Measurements from ENCODE around the gene BRD9. TPM values are rescaled to one million over a fixed set of nuclear protein-coding genes. Genes with fewer than 3 reads are reported as not detected.
"Not testable (repeated sequence)": the region's sequence is repeated elsewhere in the genome, so short reads cannot be mapped to it uniquely, and the experiment has no call there.

The BRD9 gene
- total RNA-seq, 2 donors from 2014 or later = 26.8 to 39.3 TPM

- intact Hi-C loops (cut with DNase I) = no loop called here
- no peak for ATAC-seq
- no peak for DNase-seq
Observed at GRCh38 chr5:852431-853401, 39.9 kb downstream of the BRD9 start.

DNA sequence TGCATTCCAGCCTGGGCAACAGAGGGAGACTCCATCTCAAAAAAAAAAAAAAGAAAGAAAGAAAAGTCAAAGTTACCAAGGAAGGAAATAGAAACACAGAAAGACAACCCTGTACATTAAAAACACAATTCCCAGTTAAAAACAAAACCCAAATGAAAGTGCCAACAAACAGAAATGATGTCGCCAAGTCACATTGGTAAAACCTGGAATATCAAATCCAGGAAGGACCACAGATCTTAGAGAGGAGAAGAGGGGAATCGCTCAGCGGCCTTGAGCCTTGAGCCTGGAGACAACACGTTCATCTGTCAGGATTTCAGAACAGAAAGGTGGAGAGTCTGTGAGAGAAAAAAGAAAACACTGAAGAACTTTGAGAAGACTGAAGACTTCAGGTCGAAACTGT, 40.6 kb downstream of the BRD9 start:
- no peak for ATAC-seq
- no peak for DNase-seq
- intact Hi-C loops (cut with DNase I) = no loop called here

DNA sequence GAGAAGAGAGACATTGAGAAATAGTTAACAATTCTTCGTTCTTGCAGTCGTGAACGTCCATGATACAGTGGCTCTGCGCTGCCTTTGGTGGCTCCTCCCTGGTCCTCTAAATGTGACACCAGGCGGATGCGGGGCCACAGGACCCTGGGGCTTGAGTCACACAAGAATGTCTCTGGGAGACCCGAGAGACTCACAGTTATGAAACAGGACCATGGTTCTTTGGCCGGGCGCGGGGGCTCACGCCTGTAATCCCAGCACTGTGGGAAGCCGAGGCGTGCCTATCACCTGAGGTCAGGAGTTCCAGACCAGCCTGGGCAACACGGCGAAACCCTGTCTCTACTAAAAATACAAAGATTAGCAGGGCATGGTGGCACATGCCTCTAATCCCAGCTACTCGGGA, 41.0 kb downstream of the BRD9 start:
- ATAC-seq (no peak), DNase-seq (no peak)
- intact Hi-C loops (cut with DNase I) = no loop called here

- intact Hi-C loops (cut with DNase I) = no loop called here
- DNase-seq = no peak
- no peak for ATAC-seq
Observed at GRCh38 chr5:851076-851475, 41.5 kb downstream of the BRD9 start.

GRCh38 chr5:850511-851006, 42.0 kb downstream of the BRD9 start, which contains the start of gene ZDHHC11:
TSS of gene ZDHHC11 (minus strand) at chr5:850986. CDS start at chr5:850602, 384 bp downstream.
- ATAC-seq (peak; percentile 62 to 86), DNase-seq (peak; percentile 60)
- intact Hi-C loops (cut with DNase I) = no loop called here

GRCh38 chr5:849651-850301, 42.8 kb downstream of the BRD9 start:
- peak; percentile 55 for DNase-seq
- intact Hi-C loops (cut with DNase I) = no loop called here
- peak; percentile 69 to 80 for ATAC-seq

- ATAC-seq (no peak), DNase-seq (peak; percentile 24)
- intact Hi-C loops (cut with DNase I) = no loop called here
Observed at GRCh38 chr5:848671-849111, 43.9 kb downstream of the BRD9 start.

GRCh38 chr5:847736-848135, 44.9 kb downstream of the BRD9 start:
- not testable (repeated sequence) for ATAC-seq

GRCh38 chr5:847212-847611, 45.4 kb downstream of the BRD9 start:
- intact Hi-C loops (cut with DNase I); ATAC-seq: not testable (repeated sequence)

More at GRCh38 chr5:847736-848135, 44.9 kb downstream of the BRD9 start:
- DNase-seq; intact Hi-C loops (cut with DNase I): not testable (repeated sequence)

DNA sequence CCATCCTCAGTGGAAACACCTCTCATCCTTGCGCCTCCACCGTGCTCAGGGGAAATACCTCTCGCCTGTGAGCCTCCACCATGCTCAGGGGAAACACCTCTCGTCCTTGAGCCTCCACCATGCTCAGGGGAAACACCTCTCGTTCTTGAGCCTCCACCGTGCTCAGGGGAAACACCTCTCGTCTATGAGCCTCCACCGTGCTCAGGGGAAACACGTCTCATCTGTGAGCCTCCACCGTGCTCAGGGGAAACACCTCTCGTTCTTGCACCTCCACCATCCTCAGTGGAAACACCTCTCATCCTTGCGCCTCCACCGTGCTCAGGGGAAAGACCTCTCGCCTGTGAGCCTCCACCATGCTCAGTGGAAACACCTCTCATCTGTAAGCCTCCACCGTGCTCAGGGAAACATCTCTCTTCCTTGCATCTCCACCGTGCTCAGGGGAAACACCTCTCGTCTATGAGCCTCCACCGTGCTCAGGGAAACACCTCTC, 46.0 kb downstream of the BRD9 start:
- ATAC-seq; intact Hi-C loops (cut with DNase I): not testable (repeated sequence)
- peak; percentile 19 for DNase-seq

More at GRCh38 chr5:847212-847611, 45.4 kb downstream of the BRD9 start:
- DNase-seq = peak; percentile 18

DNA sequence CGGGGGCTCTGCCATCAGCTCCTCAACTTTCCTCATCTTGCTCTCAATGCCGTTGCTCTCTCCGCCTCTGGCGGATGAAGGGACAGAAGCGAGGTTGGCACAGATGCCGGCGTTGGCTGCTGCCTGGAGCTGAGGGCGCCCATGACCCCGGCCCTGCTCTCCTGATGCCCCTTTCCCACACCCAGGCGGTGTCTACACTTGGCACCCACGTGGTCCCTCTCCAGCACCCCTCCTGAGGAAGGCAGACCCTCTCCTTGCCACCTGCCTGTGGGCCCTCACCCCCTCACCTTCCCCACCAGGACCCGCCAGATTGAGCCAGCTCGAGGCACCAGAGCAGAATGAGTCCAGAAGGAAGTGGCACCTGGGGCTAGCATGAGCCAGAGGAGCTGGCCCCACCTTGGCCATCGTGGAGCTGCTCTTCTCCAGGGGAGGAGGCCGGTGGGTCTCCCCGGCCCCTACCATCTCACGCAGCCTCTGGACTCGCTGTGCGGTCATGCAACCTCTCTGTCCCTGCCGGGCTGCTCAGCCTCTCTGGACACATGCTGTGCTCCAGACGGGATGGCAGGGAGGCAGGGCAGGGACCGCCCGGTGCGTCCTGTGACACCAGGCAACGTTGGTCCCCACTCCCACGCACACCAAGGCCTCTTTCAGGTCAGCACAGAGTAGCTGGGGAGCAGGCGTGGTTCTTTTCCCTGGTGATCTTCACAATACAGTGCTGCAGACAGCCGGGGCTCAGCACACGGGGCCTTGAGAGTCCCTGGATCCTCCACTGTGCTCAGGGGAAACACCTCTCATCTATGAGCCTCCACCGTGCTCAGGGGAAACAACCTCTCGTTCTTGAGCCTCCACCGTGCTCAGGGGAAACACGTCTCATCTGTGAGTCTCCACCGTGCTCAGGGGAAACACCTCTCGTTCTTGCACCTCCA, 46.7 kb downstream of the BRD9 start:
- DNase-seq = not testable (repeated sequence)

DNA sequence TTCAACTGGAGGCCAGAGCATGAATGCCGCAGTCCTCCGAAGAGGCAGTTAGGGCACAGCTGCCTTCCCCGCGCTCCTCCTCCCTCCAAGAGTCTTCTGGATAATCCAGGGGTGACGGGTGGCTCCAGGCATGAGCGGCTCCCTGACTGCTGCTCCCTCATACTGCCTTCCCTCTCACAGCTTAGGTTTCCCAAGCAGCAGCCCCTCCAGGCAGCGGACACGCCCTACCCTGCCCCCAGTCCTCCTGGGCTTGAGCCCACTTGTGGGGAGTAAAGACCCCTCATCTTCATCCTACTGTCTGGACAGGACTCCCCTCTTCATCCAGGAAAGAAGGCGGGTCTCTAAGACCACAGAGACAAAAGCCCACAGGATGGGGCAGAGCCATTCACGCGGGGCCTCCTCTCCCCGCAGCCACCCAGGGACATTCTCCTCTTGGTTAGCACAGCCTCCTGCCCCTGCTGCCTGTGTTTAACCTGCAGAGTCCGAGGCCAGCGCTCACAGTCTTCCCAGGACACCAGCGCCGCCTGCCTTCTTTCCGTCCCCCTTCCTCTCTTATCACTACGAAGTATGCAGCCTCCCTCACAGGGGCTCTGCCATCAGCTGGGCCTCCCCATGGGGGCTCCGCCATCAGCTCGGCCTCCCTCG, 47.4 kb downstream of the BRD9 start:
- DNase-seq = peak; percentile 37
- ATAC-seq; intact Hi-C loops (cut with DNase I): not testable (repeated sequence)

More for the DNA sequence above, 46.7 kb downstream of the BRD9 start:
- ATAC-seq; intact Hi-C loops (cut with DNase I): not testable (repeated sequence)

- ATAC-seq; intact Hi-C loops (cut with DNase I); DNase-seq: not testable (repeated sequence)
Observed at GRCh38 chr5:844426-844825, 48.2 kb downstream of the BRD9 start.

- ATAC-seq; DNase-seq; intact Hi-C loops (cut with DNase I): not testable (repeated sequence)
Observed at GRCh38 chr5:843926-844325, 48.7 kb downstream of the BRD9 start.

- intact Hi-C loops (cut with DNase I); ATAC-seq: not testable (repeated sequence)
Observed at GRCh38 chr5:843371-843770, 49.2 kb downstream of the BRD9 start.

DNA sequence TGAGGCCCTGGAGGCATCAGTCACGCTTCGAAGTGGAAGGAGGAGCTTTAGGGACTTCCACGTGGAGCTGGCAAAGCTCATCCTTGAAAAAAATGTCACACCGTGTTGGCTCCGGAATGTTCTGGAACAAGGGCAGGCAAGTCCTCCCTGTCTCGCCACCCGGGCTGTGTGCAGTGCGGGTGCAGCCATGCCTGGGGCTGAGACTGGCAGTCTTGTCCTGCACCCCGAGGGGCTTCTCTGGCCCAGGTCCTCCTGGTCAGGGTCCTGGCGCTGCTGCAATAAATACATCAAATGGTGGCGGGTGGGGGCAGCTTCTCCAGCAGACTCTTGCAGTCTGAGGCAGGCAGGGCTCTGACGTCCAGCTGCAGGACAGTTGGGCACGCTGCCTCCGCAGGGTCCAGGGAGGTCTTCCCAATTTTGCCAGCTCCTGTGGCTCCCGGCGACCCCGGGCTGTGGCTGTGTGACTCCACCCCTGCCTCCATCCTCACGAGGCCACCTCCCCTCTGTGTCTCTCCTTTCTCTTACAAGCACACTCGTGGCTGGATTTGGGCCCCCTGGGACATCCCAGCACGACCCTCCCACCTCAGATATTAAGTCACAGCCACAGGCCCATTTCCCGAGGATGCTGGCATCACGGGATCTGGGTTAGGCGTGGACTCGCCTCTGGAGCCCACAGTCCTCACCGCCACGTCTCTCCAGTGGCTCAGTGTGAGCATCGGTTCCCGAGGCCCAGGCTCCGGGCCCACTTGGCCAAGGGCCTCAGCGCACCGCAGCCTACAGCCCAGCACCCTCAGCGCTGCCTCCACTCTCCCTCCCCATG, 50.0 kb downstream of the BRD9 start:
- DNase-seq; ATAC-seq; intact Hi-C loops (cut with DNase I): not testable (repeated sequence)

More at GRCh38 chr5:843371-843770, 49.2 kb downstream of the BRD9 start:
- DNase-seq = not testable (repeated sequence)
